CD4-positive, alpha-beta T cell treated with Interleukin-1 beta for 1 hour (primary cell): ENCODE results near the gene EPB41L1.

Experiments
- DNase-seq, 2 donors: peaks; one replicate each; pipeline ENCODE4 v3.0.0-alpha.2; 2020 to 2022

EPB41L1 gene

DNA sequence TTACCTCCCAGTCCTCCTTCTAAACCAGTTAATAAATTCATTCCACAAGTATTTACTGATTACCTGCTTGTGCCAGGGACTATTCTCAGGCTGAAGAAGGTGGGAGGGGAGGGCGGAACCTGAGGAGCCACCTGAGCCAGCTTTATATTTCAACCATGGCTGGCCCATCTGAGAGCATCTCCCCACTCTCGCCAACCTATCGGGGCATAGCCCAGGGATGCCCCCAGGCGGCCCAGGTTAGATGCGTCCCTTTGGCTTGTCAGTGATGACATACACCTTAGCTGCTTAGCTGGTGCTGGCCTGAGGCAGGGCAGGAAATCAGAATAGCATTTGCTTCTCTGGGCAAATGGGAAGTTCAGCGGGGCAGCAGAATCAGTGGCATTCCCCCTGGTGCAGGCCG, 76.8 kb downstream of the EPB41L1 start:
- no peak for DNase-seq

- no peak for DNase-seq
Measured at GRCh38 chr20:36234771-36235320, 80.3 kb downstream of the EPB41L1 start.

- peak; percentile 69 to 75 for DNase-seq
Measured at GRCh38 chr20:36235892-36236785, 81.6 kb downstream of the EPB41L1 start, which contains the start of gene AAR2. AAR2 (plus strand) TSS chr20:36236478; CDS start chr20:36239869, 3,391 bp downstream.

DNA sequence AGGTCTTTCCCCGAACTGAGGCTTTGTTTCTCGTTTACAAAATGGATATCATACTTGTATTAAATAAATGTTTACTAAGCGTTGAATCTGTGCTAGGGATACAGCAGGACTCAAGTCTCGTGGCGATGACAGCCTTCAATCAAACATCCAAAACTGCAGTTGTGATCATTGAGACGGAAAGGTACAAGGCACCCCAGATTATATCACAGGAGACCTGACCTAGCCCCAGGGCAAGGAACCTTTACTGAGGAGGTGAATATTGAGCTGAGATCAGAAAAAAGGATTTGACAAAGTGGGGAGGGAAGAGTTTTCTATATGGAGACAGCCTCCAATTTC, 82.2 kb downstream of the EPB41L1 start:
- no peak for DNase-seq

DNA sequence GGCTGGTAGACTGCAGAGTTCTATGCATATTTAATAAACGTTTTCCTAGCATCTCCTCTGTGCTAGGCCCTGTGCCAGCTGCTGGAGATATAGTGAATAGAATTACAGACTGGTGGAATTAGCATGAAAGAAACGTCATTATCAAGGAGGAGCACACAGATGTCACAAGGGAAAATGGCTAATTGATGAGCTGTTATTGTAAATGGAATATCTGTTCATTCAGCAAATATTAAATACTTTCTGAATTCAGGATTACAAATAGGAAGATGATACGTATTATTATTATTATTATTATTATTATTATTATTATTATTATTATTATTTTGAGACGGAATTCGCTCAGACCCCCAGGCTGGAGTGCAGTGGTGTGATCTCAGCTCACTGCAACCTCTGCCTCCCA, 82.9 kb downstream of the EPB41L1 start:
- DNase-seq, result no peak

GRCh38 chr20:36238153-36238552, 83.6 kb downstream of the EPB41L1 start:
- no peak for DNase-seq

DNA sequence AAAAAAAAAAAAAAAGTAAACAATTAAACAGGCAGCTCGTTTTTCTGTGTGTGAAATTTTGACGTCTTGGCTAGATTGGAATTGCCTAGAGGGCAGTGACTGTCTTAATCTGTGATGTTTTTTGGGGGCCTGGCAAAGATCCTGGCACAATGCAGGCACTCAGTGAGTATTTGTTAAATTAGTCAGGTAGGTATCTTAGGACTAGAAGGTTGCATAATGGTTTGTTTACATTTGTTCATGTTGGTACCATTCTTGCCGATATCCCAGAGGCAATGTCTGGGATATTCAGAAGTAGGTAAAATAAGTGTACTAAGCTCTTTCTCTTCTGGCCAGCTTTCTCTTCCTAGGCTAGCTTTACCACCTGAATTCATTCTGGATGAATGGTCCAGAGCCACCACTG, 84.2 kb downstream of the EPB41L1 start:
- DNase-seq, result no peak

DNA sequence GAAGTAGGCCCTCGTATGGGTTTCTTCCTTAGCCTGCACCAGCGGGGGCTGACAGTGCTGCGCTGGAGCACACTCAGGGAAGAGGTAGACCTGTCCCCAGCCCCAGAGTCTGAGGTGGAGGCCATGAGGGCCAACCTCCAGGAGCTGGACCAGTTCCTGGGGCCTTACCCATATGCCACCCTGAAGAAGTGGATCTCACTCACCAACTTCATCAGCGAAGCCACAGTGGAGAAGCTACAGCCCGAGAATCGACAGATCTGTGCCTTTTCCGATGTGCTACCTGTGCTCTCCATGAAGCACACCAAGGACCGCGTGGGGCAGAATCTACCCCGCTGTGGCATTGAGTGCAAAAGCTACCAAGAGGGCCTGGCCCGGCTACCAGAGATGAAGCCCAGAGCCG, 85.5 kb downstream of the EPB41L1 start:
- no peak for DNase-seq

GRCh38 chr20:36241678-36242077, 87.1 kb downstream of the EPB41L1 start:
- DNase-seq, result no peak

- no peak for DNase-seq
Measured at GRCh38 chr20:36243726-36244125, 89.2 kb downstream of the EPB41L1 start.

- no peak for DNase-seq
Measured at GRCh38 chr20:36246401-36246800, 91.9 kb downstream of the EPB41L1 start.

GRCh38 chr20:36248836-36249235, 94.3 kb downstream of the EPB41L1 start:
- no peak for DNase-seq

DNA sequence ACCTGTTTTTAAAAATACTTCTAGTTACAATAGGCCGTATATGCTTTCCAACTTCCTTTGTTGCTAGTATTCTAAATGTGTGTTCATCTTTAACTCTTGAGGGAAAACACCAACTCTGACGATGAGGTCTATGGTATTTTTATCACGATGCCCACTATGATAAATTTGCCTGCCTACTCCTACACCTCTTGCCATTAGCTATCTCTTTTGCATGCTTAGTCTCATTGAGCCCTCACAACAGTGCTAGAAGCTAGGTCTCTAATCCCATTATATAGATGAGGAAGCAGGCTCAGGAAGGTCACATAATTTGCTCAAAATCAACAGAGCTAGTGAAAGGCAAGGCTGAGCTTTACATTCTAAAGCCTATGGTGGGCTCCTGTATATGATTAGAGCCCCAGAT, 94.9 kb downstream of the EPB41L1 start:
- DNase-seq, result no peak

GRCh38 chr20:36251426-36251825, 96.9 kb downstream of the EPB41L1 start:
- no peak for DNase-seq

GRCh38 chr20:36252511-36252910, 98.0 kb downstream of the EPB41L1 start:
- no peak for DNase-seq

DNA sequence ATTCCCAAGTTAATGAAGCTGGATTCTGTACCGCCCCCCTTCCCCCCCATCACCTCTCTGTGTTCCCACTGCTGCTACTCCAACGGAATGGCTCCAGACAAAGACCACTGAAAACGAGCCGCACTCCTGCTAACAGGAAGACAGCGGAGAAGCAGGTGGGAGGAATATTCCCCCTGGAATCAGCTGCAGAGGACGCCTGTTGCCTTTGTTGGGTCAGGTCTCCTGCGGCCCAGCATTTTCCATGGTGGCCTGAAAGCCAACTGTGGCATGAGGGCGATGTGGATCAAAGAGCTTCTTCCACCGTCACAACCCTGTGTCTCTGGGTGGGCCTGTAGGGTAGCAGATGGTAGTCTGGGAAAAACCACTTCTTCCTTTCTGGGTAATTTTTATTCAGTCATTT, 98.5 kb downstream of the EPB41L1 start:
- no peak for DNase-seq

- no peak for DNase-seq
Measured at GRCh38 chr20:36254076-36254475, 99.5 kb downstream of the EPB41L1 start.

DNA sequence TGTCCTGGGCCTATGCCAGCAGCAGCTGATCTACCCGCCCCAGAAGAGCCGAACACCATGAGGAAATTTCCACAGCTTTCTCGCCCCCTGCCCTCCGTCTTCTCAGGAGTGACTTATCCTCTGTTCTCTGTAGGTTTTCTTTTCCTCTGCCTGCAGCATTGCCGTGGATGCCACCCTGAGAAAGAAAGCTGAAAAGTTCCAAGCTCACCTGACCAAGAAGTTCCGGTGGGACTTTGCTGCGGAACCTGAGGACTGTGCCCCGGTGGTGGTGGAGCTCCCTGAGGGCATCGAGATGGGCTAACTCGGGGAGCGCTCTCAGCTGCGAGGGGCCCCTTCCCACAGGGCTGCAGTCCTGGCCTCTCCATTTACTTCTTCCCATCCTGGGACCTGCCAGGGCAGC, 100.9 kb downstream of the EPB41L1 start:
- no peak for DNase-seq

DNA sequence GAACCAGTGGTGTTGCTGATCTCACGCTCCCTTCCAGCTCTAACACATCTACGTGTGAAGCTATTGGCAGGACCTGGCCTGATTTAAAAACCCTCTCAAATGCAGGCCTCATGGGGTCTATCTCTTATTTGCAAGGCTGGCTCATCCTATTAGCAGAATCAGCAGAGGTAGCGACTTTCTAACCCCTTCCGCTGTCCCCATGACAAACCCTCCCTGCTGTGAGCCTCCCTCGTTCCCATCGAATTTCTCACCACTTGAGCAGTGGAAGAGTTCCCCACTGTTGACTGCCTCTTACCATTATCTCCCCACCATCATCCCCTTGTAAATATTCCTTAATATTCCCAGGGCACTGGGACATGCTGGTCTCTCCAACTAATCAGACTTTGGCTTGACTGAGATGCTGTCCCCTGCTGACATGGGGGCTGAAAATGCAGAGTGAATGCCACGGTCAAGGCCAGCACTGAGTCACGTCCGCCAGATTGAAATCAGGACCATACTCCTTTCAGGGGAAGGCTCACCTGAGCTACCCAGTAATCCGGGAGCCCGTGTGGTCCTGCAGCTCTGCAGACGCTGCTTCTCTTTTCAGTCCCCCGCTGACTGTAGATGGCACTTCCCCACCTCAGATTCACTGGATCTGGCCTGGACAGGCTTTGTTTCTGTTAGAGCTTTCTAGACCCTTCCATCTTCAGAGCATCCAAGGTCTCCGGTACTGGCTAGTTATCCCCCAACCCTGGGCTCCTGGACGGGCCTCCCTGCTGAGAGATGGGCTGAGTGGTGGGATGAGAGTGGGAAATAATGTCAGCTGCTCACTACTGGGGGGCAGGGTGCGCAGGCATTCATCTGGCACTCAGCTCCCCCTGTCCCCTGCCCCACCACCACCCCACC, 104.9 kb downstream of the EPB41L1 start:
- no peak for DNase-seq

DNA sequence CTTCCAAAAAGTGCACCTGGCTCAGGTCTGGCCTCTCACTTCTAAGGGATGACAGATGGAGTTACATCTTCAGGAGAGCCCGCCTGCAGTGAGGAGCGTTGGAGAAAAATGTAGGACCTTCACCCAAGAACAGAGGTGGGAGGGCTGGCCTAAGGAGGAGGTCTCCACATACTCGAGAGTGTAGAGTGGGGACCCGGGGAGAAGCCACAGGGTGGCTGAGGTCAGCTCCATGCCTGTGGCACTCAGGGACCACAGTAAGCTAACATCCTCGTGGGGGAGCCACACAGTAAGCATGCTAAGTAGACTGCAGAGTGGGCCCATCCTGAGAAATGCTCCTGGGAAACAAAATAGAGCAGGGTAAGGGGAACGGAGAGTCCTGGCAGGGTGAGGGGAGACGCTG, 105.8 kb downstream of the EPB41L1 start:
- no peak for DNase-seq

DNA sequence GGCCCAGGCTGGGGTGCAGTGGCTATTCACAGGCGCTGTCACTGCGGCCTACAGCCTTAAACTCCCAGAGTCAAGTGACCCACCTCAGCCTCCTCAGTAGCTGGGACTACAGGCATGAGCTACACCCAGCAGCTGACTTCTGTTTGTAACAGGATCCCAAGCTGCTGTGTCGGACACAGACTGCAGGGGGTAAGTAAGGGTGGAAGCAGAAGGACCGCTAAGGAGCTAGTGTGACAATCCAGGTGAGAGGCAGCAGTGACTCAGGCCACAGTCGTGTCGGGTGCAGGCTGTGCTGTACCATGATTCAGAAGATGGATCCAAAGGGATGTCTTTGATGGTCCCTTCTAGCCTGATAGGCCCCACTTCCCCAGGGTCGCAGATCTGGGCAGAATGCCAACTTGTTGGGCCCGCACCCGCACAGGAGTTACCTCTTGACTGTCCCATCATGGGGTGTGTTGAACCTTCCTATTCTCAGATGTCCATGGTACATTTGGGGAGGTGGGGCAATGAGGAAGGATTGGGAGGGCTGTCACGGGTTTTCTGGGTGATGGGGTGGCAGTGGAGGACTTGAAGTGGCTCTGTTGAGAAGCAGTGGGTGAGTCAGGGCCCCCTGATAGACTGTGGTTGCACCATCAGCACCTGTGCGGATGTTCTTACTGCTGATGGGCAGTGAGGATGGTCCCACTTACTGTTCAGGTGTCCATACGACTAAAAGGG, 107.0 kb downstream of the EPB41L1 start:
- no peak for DNase-seq

GRCh38 chr20:36262440-36262839, 107.9 kb downstream of the EPB41L1 start:
- no peak for DNase-seq
